GM04503 (cell line): Measurements from ENCODE around the gene ITCH.
A peak's percentile ranks its signal among the peaks of the same experiment; 100 is the strongest.

Experiments
- DNase-seq: peaks from one replicate; pipeline ENCODE4 v3.0.0-alpha.2; 2012; ENCODE audit warnings: low read depth

Gene ITCH

DNA sequence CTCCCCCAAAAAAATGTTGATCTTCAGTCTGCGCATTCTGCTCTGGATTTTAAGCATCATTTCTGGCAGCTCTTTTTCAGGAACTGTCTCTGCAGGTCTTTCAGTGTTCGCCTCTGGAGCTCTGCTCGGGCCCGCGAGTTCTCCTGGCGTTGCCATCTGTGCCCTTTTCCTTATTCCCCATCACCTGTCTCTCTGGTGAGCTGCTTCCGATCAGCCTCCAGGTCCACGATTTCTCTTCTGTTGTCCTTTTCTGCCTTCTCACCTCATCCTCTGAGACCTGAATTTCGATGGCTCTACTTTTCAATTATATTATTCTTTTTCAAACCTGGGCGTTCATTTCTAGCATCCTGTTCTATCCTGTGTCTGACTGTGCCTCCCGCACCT, 194.9 kb downstream of the ITCH start:
- no peak for DNase-seq

- DNase-seq = peak; percentile 49
These were observed 195.5 kb downstream of the ITCH start, which contains the start of gene MAP1LC3A for GRCh38 chr20:34558320-34559218. MAP1LC3A (plus strand) TSS chr20:34558718; CDS start chr20:34558869, 151 bp downstream.

DNA sequence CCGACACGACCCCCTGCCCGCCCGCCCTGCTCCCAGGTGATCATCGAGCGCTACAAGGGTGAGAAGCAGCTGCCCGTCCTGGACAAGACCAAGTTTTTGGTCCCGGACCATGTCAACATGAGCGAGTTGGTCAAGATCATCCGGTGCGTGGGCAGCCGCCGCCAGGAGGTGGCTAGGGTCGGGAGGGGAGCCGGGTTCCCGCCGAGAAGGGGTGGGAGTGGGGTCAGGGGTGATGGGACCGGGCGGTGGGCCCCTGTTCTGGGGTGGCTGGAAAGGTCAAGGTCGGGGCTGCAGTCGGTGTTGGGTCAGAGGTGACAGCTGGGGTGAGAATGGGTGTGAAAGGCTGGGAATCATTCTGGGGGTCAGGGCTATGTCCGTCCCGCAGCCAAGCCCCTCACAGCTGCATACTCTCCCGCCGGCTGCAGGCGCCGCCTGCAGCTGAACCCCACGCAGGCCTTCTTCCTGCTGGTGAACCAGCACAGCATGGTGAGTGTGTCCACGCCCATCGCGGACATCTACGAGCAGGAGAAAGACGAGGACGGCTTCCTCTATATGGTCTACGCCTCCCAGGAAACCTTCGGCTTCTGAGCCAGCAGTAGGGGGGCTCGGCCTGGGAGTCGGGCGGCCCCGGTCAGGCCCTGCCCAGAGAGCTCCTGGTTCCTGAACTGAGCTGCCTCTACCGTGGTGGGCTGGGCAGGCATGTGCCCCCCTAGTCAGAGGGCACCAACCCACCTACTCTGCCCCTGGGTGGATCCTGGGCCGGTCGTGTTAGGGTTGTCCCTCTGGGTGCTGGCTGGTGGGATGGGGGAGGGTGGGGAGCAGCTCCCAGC, 196.5 kb downstream of the ITCH start:
- DNase-seq = no peak

DNA sequence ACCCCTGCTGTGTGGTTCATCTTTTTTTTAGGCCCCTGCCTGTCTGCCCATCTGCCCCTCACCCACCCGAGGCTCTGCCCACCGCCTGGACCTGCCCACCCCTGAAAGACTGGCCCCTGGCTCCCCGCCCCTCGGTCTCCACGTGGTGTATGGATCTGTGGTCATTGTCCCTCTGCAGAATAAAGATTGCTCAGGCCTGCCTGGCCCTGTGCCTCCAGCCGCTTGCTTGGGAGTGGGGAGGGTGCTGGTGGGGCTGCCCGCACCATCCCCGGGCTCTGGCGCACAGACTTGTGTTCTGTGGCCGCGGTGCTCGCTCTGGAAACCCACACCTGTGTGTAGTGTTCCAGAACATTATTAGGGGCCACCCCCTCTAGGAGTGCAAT, 197.1 kb downstream of the ITCH start:
- no peak for DNase-seq

- DNase-seq = no peak
These were observed 197.5 kb downstream of the ITCH start for GRCh38 chr20:34560614-34561013.
